Astrocyte of the cerebellum (primary cell): ENCODE measurements around the gene CFAP45.

Experiments used
- DNase-seq: peaks from one replicate; pipeline ENCODE4 v3.0.0-alpha.2; 2011; ENCODE audit warnings: low read depth
- H3K4me3 ChIP-seq: 2 replicates; pipeline ENCODE4 v1.5.1; 2011; ENCODE audit warnings: mild to moderate bottlenecking, low read depth, low read length, moderate library complexity
- CTCF ChIP-seq: IDR thresholded peaks from 2 replicates; pipeline ENCODE4 v1.5.1; 2012; ENCODE audit warnings: low read length, low read depth, moderate library complexity, mild to moderate bottlenecking; ENCODE audit errors: missing control alignments
- in situ Hi-C: cut with HindIII; loops from 2 replicates; pipeline ENCODE4 v1.10.0; 2017; ENCODE audit warnings: low sequenced_read_pairs

Gene CFAP45

GRCh38 chr1:159919236-159919865, 19.4 kb upstream of the CFAP45 start:
- in situ Hi-C loops, result no loop called here

GRCh38 chr1:159918352-159919200, 18.6 kb upstream of the CFAP45 start:
- H3K4me3 ChIP-seq, result no peak overlapping the region
- DNase-seq, result no peak
- in situ Hi-C loops, result no loop called here
- TF ChIP-seq CTCF, result no peak

More at GRCh38 chr1:159919236-159919865, 19.4 kb upstream of the CFAP45 start:
- no peak for DNase-seq
- TF ChIP-seq CTCF, result no peak
- H3K4me3 ChIP-seq, result no peak overlapping the region

DNA sequence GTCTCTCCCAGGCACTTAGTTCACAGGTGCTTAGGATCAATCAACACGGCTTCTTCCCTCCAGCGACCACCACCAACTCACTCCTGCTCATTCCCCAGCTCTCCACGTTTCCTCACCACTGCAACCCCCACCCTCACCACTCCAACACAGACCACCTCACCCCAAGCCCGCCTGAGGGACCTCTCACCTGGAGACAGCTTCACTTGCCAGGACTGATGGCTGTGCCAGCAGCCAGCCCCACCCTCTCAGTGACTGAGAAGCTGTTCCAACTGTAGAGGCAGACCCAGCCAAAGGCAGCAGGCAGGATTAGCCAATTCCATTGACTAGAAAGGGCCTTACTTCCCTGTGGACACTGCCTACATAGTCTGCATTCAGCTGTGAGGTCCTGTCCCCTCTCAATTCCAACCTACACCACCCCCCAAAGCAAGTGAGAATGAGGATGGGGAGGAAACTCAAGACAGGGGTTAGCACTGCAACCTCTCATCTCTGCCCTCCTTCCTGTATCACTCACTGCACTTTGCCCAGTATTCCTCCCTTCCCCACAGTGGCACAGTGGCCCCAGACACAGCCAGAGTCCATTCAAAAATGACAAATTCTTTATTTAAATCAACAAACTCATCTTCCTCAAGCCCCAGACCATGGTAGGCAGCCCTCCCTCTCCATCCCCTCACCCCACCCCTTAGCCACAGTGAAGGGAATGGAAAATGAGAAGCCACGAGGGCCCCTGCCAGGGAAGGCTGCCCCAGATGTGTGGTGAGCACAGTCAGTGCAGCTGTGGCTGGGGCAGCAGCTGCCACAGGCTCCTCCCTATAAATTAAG, 17.8 kb upstream of the CFAP45 start:
- in situ Hi-C loops, result no loop called here
- H3K4me3 ChIP-seq, result no peak overlapping the region
- no peak for DNase-seq
- no peak for TF ChIP-seq CTCF

DNA sequence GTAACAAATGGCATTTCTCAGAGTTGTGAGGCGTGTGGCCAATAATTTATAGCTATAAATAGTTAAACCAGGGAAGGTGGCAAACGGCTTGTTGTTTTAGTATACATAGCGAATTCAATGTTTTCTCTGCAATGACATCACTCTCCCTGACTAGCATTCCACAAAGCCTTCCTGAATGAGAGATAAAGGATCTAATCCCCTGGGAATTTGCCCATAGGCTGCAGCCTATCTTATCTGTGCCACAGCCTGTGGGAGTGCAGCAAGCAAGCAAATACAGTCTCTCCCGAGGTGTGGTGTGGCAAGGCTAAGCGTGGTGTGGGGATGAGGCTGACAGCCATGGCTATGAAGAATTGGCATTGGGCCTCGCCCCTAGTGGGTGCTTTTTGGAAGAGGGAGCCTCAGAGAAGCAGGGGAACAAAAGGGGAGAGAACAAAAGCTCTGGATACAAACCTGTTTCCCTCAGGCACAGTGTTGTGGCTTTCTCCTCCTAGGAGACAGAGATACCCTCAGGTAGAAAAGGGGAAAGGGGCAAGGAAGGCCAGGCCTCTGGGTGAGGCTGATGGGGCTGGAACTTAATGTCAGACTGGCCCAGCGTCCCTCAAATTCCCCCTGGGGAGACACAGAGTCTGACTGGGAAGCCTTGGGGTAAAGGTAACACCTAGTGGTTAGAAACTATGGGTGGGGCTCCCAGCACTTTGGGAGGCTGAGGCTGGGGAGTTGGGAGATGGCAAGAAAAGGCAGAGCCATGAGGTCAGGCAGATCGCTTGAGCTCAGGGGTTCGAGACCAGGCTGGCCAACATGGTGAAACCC, 16.5 kb upstream of the CFAP45 start:
- H3K4me3 ChIP-seq, result no peak overlapping the region
- no peak for TF ChIP-seq CTCF
- in situ Hi-C loops, result no loop called here
- no peak for DNase-seq

GRCh38 chr1:159915571-159916241, 15.7 kb upstream of the CFAP45 start:
- no peak overlapping the region for H3K4me3 ChIP-seq
- in situ Hi-C loops, result no loop called here
- TF ChIP-seq CTCF, result no peak
- DNase-seq, result no peak
